Measurements from ENCODE around the gene ANKRD53.

Gene ANKRD53

DNA sequence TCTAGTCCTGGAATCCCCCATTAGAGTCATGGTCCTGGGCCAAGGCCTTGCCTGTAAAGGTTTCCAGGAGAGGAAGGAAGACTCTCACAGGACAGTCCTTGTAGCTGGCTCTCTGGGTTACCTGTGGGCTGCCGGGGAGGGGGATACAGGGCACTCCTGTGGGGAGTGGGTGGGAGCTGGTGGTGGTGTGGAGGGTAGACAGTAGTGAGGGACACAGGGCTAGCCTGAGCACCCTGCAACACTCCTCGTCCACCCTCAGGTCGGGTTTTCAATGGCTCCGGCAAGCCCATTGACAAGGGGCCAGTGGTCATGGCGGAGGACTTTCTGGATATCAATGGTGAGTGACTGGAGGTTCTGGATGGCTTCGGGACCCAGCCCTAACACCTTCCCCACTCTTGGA, 19.7 kb upstream of the ANKRD53 start:
- TF ChIP-seq, protein P1, sequence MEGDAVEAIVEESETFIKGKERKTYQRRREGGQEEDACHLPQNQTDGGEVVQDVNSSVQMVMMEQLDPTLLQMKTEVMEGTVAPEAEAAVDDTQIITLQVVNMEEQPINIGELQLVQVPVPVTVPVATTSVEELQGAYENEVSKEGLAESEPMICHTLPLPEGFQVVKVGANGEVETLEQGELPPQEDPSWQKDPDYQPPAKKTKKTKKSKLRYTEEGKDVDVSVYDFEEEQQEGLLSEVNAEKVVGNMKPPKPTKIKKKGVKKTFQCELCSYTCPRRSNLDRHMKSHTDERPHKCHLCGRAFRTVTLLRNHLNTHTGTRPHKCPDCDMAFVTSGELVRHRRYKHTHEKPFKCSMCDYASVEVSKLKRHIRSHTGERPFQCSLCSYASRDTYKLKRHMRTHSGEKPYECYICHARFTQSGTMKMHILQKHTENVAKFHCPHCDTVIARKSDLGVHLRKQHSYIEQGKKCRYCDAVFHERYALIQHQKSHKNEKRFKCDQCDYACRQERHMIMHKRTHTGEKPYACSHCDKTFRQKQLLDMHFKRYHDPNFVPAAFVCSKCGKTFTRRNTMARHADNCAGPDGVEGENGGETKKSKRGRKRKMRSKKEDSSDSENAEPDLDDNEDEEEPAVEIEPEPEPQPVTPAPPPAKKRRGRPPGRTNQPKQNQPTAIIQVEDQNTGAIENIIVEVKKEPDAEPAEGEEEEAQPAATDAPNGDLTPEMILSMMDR (IDR thresholded peaks at IDR 0.05; ENCODE audit: insufficient read depth, missing control alignments): no peak
- DNase-seq (ENCODE audit: insufficient read length, low spot score) (no peak), FAIRE-seq (no peak)

DNA sequence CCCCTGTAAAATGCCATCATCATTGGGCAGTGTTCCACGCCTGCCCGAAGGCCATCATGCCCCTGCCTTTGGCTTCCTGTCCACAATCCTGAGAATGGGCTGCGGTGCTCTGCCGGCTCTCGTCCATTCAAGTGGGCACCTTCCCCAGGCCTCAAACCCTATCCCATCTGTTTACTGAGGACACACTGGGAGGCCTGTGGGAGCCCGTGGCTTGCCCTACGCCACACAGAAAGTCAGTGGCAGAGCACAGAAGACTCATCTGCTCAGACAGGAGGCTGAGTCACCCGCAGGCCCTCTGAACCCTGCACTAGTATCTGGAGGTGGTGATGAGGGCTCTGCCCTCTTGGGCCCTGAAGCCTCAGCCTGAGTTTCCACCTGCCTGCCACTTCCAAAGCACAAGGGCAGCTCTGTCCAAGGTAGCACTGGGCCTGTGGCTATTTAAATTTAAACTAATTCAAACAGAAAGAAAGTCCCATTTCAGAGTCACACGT, 19.1 kb upstream of the ANKRD53 start:
- no peak for DNase-seq (ENCODE audit: insufficient read length, low spot score)
- TF ChIP-seq, protein P1 (IDR thresholded peaks at IDR 0.05; ENCODE audit: insufficient read depth, missing control alignments): no peak
- no peak for FAIRE-seq

DNA sequence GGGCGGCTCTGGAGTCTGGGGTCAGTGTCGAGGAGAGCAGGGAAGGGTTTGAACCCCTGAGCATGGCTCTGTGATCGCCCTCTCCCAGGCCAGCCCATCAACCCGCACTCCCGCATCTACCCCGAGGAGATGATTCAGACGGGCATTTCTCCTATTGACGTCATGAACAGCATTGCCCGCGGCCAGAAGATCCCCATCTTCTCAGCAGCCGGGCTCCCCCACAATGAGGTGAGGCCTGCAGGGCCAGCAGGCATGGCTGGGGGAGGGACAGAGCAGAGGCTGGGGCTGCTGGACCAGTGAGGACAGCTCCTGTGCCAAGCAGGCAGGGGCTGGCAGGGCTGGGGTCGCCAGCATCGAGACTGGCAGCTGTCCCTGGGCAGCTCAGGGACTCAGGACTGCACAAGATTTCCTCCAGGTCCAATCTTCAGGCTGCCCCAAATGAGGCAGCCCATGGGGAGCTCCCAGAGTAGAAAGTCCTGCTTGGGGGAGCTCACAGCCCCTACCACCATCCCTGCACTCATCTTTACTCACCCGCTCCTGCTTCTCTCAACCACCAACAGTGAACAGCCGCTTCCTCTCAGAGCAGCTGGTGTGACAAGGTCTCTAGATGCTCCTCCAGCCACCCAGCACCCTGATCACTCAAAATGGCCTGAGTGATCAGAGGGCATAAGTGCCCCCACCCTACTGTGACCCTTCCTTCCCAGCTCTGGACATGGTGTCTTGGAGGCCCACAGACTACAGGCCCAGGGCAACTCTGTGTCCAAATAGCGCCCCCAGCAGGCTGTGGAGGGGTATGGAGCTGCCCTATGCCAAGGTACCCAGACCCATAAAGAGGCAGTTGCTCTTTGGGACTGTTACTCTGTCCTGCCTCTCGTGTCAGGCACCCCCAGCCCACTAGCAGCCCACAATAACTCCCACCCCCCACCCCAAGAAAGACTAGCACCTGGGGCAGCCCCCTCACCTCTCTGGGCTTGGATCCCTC, 18.3 kb upstream of the ANKRD53 start:
- TF ChIP-seq, protein P1 (IDR thresholded peaks at IDR 0.05; ENCODE audit: insufficient read depth, missing control alignments): no peak
- DNase-seq (ENCODE audit: insufficient read length, low spot score) (no peak), FAIRE-seq (no peak)

DNA sequence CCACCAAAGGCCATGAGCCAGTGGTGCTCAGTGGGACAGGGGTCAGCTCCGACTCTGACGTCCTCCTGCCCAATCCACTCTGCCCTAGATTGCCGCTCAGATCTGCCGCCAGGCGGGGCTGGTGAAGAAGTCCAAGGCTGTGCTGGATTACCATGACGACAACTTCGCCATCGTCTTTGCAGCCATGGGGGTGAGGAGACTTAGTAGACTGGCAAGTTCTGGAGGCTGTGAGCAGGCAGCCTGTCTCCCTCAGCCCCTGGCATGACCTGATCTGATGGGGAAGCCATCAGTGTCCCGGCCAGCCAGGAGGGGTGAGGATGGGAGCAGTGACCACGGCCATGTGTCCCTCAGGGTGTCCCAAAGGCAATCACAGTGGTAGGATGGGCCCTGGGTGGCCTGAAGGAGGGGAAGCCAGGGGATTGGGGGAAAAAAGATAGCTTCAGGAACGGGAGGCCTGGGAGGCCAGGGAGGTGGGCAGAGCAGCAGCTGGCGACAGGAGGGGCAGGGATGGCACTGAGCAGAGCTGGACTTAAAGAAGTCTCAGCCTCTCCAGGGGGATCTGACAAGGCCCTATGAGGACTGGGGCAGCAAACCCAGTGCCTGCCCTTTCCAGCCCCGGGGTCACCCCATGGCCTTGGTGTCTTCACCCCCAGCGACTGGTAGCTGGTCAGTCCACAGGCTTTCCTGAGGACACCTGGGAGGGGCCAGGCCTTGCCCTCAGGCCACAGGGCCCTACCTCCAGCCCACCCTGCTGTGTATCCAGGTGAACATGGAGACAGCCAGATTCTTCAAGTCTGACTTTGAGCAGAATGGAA, 17.4 kb upstream of the ANKRD53 start:
- FAIRE-seq: no peak
- TF ChIP-seq, protein P1 (IDR thresholded peaks at IDR 0.05; ENCODE audit: insufficient read depth, missing control alignments): no peak

DNA sequence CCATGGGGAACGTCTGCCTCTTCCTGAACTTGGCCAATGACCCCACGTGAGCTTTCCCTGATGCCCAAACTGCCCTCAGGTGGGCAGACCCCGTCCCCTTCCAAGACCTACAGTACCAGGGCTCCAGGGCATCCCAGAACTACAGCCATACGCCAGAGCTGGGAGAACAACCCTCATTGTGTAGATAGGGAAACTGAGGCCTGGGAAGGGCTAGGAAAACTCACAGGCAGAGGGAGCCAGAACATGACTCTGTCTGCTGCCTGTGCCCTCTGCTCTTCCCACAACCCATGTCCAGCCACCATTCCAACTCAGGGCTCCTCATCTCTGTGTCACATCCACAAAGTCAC, 16.8 kb upstream of the ANKRD53 start:
- DNase-seq (ENCODE audit: insufficient read length, low spot score): no peak
- TF ChIP-seq, protein P1 (IDR thresholded peaks at IDR 0.05; ENCODE audit: insufficient read depth, missing control alignments): no peak
- no peak for FAIRE-seq

More for the DNA sequence above, 17.4 kb upstream of the ANKRD53 start:
- DNase-seq (ENCODE audit: insufficient read length, low spot score): no peak

DNA sequence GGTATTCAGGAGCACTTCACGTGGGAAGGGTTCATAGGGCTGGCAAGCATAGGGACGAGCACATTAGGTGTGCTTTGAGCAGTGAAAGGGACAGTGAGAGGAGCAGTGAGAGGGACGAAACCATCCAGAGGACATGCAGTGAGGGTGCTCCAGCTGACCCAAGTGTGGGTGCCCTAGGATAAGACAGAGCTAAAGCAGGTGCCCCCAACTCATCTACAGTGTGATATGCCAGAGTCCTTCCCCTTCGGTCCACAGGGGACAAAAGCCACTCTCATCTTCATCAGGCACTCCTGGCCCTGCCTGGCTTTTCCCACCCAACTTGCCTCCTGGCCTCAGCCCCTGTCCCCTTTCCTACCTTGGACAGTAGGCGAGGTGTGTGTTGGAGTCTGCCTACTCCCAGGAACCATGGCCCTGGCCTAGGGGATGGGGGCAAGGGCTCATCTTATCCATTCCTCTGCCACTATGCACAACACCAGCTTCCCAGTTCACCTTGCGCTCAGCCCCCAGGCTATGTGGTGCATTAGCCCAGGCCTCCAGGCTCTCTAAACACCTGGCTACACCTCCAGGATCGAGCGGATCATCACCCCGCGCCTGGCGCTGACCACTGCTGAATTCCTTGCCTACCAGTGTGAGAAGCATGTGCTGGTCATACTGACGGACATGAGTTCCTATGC, 16.1 kb upstream of the ANKRD53 start:
- FAIRE-seq: no peak
- DNase-seq (ENCODE audit: insufficient read length, low spot score): no peak
- TF ChIP-seq, protein P1 (IDR thresholded peaks at IDR 0.05; ENCODE audit: insufficient read depth, missing control alignments): no peak
